Vagina (tissue), 2 donors: ENCODE data around the gene INHBE. TPM values are rescaled to one million over a fixed set of nuclear protein-coding genes. Genes with fewer than 3 reads are reported as not detected.

Source experiments
- DNase-seq, 2 donors: peaks; one replicate each; pipeline ENCODE4 v3.0.0-alpha.2; 2017; ENCODE audit errors: extremely low spot score in 2 of 2
- H3K27ac ChIP-seq: fragments of 200-600 bp; sonication (generic); one replicate; pipeline ENCODE4 v1.5.1; 2019
- H3K27me3 ChIP-seq: fragments of 200-600 bp; sonication (generic); one replicate; pipeline ENCODE4 v1.5.1; 2019
- H3K36me3 ChIP-seq, 2 donors: fragments of 200-600 bp; sonication (generic); one replicate each; pipeline ENCODE4 v1.5.1; 2017 to 2019
- H3K4me1 ChIP-seq: fragments of 200-600 bp; sonication (generic); one replicate; pipeline ENCODE4 v1.5.1; 2019
- H3K4me3 ChIP-seq, 2 donors: fragments of 200-600 bp; sonication (generic); 1 replicate in 1 of 2; 2 replicates in 1 of 2; pipeline ENCODE4 v1.5.1; 2016 to 2019
- H3K9me3 ChIP-seq: fragments of 200-600 bp; sonication (generic); one replicate; pipeline ENCODE4 v1.5.1; 2019
- POLR2A ChIP-seq, 2 donors: fragments of 450-650 bp; IDR thresholded peaks; one replicate each; pipeline ENCODE4 v1.6.1; 2017; ENCODE audit warnings: antibody characterized with exemption in 2 of 2, mild to moderate bottlenecking in 2 of 2, moderate library complexity in 2 of 2
- POLR2AphosphoS5 ChIP-seq, 2 donors: sonication (generic); formaldehyde crosslinking; IDR thresholded peaks; one replicate each; pipeline ENCODE4 v1.9.0; 2017; ENCODE audit warnings: antibody characterized with exemption in 2 of 2, mild to moderate bottlenecking in 2 of 2, low read depth in 1 of 2; ENCODE audit not compliant: insufficient read depth in 1 of 2
- intact Hi-C: fragments of 100-400 bp; cut with DNase I; formaldehyde crosslinking; loops from one replicate; pipeline ENCODE4 v1.15.1; 2023
- total RNA-seq: library from RNA; depleted of rRNA; stranded (reverse); fragments of >200 nt; gene quantifications from one replicate; pipeline ENCODE4 v1.2.3, GENCODE V29; 2016
- TF ChIP-seq, protein P1 (sequence below), 3 experiments: fragments of 450-650 bp in 2 of 3; fragments of 200-600 bp in 1 of 3; sonication (generic) in 1 of 3; IDR thresholded peaks; one replicate each; pipeline ENCODE4 v1.5.1; 2017 to 2019; ENCODE audit warnings: antibody characterized with exemption in 3 of 3, mild to moderate bottlenecking in 2 of 3, moderate library complexity in 2 of 3

Gene INHBE
- total RNA-seq, 1 donor from 2014 or later: not detected

- H3K4me3 ChIP-seq: no peak overlapping the region
- no peaks in the 10 kb centered on the region for H3K27me3 ChIP-seq
- no peaks in the 10 kb centered on the region for H3K9me3 ChIP-seq
- intact Hi-C loops: no loop called here
- H3K4me1 ChIP-seq: no peaks in the 10 kb centered on the region
- TF ChIP-seq, protein P1, sequence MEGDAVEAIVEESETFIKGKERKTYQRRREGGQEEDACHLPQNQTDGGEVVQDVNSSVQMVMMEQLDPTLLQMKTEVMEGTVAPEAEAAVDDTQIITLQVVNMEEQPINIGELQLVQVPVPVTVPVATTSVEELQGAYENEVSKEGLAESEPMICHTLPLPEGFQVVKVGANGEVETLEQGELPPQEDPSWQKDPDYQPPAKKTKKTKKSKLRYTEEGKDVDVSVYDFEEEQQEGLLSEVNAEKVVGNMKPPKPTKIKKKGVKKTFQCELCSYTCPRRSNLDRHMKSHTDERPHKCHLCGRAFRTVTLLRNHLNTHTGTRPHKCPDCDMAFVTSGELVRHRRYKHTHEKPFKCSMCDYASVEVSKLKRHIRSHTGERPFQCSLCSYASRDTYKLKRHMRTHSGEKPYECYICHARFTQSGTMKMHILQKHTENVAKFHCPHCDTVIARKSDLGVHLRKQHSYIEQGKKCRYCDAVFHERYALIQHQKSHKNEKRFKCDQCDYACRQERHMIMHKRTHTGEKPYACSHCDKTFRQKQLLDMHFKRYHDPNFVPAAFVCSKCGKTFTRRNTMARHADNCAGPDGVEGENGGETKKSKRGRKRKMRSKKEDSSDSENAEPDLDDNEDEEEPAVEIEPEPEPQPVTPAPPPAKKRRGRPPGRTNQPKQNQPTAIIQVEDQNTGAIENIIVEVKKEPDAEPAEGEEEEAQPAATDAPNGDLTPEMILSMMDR (IDR thresholded peaks at IDR 0.05): no peak
- no peak for TF ChIP-seq POLR2A (IDR thresholded peaks at IDR 0.05)
- no peak for TF ChIP-seq POLR2AphosphoS5 (IDR thresholded peaks at IDR 0.05; ENCODE audit: insufficient read depth in 1 of 2, low read depth in 1 of 2)
- no peak for DNase-seq
- H3K36me3 ChIP-seq: no peaks in the 10 kb centered on the region
- no peak overlapping the region for H3K27ac ChIP-seq
Measured at GRCh38 chr12:57449375-57449774, 5.7 kb upstream of the INHBE start.

- intact Hi-C loops: loop anchor here (5.0 to 10.0 kb wide), 2 partner anchors 145 to 188 kb away; no protein-coding TSS in a partner anchor
- no peak for DNase-seq
- no peaks in the 10 kb centered on the region for H3K36me3 ChIP-seq
- no peaks in the 10 kb centered on the region for H3K9me3 ChIP-seq
- no peaks in the 10 kb centered on the region for H3K27me3 ChIP-seq
- no peak overlapping the region for H3K27ac ChIP-seq
- TF ChIP-seq POLR2A (IDR thresholded peaks at IDR 0.05): no peak
- H3K4me1 ChIP-seq: no peaks in the 10 kb centered on the region
- H3K4me3 ChIP-seq: no peak overlapping the region
Measured at GRCh38 chr12:57450057-57450456, 5.0 kb upstream of the INHBE start.

DNA sequence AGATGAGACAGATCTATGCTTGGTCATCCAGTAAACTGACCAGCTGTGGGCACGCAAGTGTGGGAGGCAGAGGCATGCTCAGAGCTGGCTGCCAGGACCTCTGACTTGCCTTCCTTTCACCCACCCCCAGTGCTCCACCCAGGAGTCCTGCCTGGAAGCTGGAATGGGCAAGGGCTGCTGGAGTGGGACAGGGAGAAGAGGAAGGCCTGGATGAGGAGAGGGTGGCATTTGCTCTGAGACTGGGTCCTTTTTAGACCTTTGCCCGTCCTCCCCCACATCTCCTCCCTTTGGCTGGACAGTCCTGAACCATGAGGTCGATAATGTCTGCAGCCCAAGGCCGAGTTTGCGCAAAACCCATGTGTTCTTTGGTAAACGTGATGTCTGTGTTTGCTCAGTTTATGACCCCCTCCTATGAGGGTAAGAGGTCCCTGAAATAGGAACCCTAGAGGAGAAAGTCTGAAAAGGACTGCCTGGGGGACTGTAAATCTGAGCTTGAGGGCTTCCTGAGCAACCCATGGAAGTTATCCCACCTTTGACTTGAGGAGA lies 3.8 kb upstream of the INHBE start:
- intact Hi-C loops: loop anchor here (5.0 to 10.0 kb wide), 2 partner anchors 147 to 189 kb away; no protein-coding TSS in a partner anchor
- no peaks in the 10 kb centered on the region for H3K36me3 ChIP-seq
- DNase-seq: no peak
- H3K4me1 ChIP-seq: no peaks in the 10 kb centered on the region
- no peaks in the 10 kb centered on the region for H3K9me3 ChIP-seq
- no peak for TF ChIP-seq POLR2A (IDR thresholded peaks at IDR 0.05)
- TF ChIP-seq POLR2AphosphoS5 (IDR thresholded peaks at IDR 0.05; ENCODE audit: insufficient read depth in 1 of 2, low read depth in 1 of 2): no peak
- TF ChIP-seq, protein P1 (IDR thresholded peaks at IDR 0.05): no peak
- no peak overlapping the region for H3K4me3 ChIP-seq
- no peak overlapping the region for H3K27ac ChIP-seq
- no peaks in the 10 kb centered on the region for H3K27me3 ChIP-seq

DNA sequence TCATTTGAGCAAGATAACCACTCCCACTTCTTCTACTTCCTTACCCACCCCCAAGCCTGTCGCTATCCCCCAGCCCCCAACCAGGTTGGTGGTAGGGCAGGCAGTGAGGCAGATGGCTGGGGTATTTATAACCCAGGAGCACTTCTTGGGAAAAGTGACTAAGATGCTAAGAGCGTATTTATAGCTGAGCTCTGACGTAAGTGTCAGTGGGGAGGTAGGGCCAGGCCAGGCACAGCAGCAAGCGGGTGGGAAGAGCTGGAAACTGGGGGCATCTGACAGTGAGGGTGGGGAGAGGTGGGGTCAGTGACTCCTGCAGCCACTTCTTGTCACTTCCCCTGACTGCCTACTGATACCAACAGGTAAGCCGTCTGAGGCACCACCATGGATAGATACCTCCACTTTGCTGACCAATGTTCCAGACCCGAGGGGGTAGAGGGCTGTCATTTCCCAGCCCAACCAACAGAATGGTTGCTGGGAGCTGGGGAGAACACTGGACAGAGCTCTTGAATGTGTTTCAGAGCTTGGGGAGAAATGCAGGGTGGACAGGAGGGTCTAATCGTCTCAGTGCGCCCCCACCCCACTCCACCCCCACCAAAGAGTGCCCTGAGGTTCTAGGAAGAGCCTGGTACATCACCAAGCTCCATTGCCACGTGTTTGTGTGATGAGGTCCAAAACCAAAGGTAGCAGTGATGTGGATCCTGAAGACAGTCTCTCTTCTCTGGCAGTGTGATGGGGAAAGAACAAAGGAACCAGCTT lies 2.7 kb upstream of the INHBE start:
- no peak for DNase-seq
- Histone ChIP-seq H3K9me3 (no peaks in the 10 kb centered on the region), H3K27ac (no peak overlapping the region), H3K4me1 (no peaks in the 10 kb centered on the region), H3K4me3 (no peak overlapping the region), H3K27me3 (no peaks in the 10 kb centered on the region), H3K36me3 (no peaks in the 10 kb centered on the region)
- intact Hi-C loops: loop anchor here (5.0 to 10.0 kb wide), 2 partner anchors 148 to 190 kb away; no protein-coding TSS in a partner anchor
- TF ChIP-seq, protein P1 (IDR thresholded peaks at IDR 0.05): no peak
- no peak for TF ChIP-seq POLR2A (IDR thresholded peaks at IDR 0.05)
- peak in 1 of 2 donors; percentile 5 for TF ChIP-seq POLR2AphosphoS5 (IDR thresholded peaks at IDR 0.05; ENCODE audit: insufficient read depth in 1 of 2, low read depth in 1 of 2)

DNA sequence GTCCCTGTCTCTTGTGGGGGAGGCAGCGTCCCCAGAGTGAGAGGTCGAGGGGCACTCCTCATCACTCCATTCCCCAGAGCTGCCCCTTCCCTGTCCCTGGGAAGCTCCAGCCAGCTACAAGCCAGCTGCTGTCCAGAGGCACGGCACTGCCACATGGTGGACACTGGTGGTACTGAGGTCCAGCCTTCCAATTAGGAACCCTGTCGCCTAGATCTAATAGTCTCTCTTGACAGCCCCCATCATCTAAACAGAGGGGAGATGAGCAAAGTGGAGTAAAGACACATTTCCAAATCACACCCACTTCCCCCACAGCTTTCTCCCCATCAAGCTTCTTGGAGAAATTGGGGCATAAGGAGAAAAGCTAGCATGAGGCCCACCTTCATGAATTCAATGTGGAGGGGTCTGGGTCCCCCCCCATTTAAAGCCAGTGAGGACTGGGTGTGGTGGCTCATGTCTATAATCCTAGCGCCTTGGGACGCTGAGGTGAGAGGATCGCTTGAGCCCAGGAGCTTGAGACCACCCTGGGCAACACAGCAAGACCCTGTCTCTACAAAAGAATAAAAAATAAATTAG lies 2.1 kb upstream of the INHBE start:
- intact Hi-C loops: loop anchor here (5.0 to 10.0 kb wide), 2 partner anchors 148 to 191 kb away; no protein-coding TSS in a partner anchor
- Histone ChIP-seq H3K4me1 (no peaks in the 10 kb centered on the region), H3K4me3 (no peak overlapping the region), H3K27me3 (no peaks in the 10 kb centered on the region), H3K27ac (no peak overlapping the region), H3K36me3 (no peaks in the 10 kb centered on the region), H3K9me3 (no peaks in the 10 kb centered on the region)
- no peak for TF ChIP-seq POLR2A (IDR thresholded peaks at IDR 0.05)
- no peak for TF ChIP-seq POLR2AphosphoS5 (IDR thresholded peaks at IDR 0.05; ENCODE audit: insufficient read depth in 1 of 2, low read depth in 1 of 2)
- TF ChIP-seq, protein P1 (IDR thresholded peaks at IDR 0.05): peak; percentile 73 to 86 (median 81)
- DNase-seq: no peak
